Measurements from ENCODE around the gene ARNT2. TPM values are rescaled to one million over a fixed set of nuclear protein-coding genes. Genes with fewer than 3 reads are reported as not detected.

Gene ARNT2
- total RNA-seq, 1 donor from 2014 or later = 72.4 TPM

DNA sequence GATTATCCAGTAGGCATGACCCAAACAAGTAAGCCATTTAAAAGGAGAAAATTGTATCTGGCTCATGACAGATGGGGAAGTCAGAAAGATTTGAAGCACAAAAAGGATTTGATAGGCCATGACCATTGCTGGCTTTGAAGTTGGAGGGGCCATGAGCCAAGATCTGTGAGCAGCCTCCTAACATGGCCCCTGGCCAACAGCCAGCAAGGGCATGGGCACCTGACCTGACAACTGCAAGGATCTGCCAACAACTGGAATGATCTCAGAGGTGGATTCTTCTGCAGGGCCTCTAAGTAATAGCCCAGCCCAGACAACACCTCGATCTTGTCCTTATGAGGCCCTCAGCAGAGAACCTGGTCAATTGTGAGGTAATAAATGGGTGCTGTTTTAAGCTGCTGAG, 93.0 kb downstream of the ARNT2 start:
- no peak for DNase-seq (ENCODE audit: extremely low spot score, unreplicated experiment)
- Mint-ChIP-seq H3K9me3 (ENCODE audit: unreplicated experiment) (no peaks in the 10 kb centered on the region), H3K27me3 (ENCODE audit: unreplicated experiment) (no peaks in the 10 kb centered on the region), H3K27ac (ENCODE audit: unreplicated experiment) (no peak overlapping the region), H3K36me3 (ENCODE audit: unreplicated experiment) (peaks cover 29% of the 10 kb centered on the region), H3K4me1 (ENCODE audit: unreplicated experiment) (peaks cover 88% of the 10 kb centered on the region), H3K4me3 (ENCODE audit: unreplicated experiment) (no peak overlapping the region)
- TF ChIP-seq, protein P1, sequence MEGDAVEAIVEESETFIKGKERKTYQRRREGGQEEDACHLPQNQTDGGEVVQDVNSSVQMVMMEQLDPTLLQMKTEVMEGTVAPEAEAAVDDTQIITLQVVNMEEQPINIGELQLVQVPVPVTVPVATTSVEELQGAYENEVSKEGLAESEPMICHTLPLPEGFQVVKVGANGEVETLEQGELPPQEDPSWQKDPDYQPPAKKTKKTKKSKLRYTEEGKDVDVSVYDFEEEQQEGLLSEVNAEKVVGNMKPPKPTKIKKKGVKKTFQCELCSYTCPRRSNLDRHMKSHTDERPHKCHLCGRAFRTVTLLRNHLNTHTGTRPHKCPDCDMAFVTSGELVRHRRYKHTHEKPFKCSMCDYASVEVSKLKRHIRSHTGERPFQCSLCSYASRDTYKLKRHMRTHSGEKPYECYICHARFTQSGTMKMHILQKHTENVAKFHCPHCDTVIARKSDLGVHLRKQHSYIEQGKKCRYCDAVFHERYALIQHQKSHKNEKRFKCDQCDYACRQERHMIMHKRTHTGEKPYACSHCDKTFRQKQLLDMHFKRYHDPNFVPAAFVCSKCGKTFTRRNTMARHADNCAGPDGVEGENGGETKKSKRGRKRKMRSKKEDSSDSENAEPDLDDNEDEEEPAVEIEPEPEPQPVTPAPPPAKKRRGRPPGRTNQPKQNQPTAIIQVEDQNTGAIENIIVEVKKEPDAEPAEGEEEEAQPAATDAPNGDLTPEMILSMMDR (IDR thresholded peaks at IDR 0.05) = no peak

DNA sequence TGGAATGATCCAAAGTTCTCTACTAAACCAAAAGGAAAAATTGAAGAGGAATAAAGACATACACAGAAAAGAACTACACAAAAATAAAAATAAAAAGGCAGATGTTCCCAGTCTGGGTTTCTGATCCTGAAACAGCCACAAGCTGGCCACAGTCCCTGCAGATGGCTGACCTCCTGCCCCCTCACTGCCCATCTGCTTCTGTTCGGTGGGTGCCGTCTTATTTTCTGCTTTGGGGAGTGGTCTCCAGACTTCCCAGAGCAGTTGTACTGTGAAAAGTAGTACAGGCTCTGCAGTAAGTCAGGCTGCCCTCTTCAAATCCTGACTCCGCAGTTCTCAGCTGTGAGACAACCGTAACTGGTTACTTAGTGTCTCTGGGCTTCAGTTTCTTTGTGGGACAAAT, 94.5 kb downstream of the ARNT2 start:
- no peak overlapping the region for H3K4me3 Mint-ChIP-seq (ENCODE audit: unreplicated experiment)
- H3K4me1 Mint-ChIP-seq (ENCODE audit: unreplicated experiment) = peaks cover 83% of the 10 kb centered on the region
- H3K27me3 Mint-ChIP-seq (ENCODE audit: unreplicated experiment) = no peaks in the 10 kb centered on the region
- no peak for DNase-seq (ENCODE audit: extremely low spot score, unreplicated experiment)
- H3K9me3 Mint-ChIP-seq (ENCODE audit: unreplicated experiment) = no peaks in the 10 kb centered on the region
- TF ChIP-seq, protein P1 (IDR thresholded peaks at IDR 0.05) = no peak
- peaks cover 32% of the 10 kb centered on the region for H3K36me3 Mint-ChIP-seq (ENCODE audit: unreplicated experiment)
- H3K27ac Mint-ChIP-seq (ENCODE audit: unreplicated experiment) = peak overlapping the region; percentile 80

DNA sequence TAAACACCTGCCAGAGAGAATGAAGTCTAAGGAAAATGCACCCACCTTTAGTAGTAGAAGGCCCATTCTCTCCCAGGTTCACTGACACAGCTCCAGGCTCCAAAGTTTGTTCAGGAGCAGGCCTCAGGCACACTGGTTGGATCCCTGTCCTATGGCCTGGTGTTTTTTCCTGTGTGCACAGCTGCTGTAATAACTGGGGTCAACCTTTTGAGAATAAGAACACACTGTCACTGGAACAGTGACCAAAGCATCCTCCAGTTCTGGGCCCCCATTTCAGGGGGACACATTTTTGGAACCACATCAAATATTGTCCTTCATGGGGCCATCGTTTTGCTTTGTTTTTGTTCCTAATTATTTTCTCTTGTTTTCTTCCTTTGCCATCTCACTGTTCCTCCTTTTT, 95.8 kb downstream of the ARNT2 start:
- Mint-ChIP-seq H3K4me3 (ENCODE audit: unreplicated experiment) (no peak overlapping the region), H3K36me3 (ENCODE audit: unreplicated experiment) (peaks cover 30% of the 10 kb centered on the region), H3K27ac (ENCODE audit: unreplicated experiment) (peak overlapping the region; percentile 80), H3K4me1 (ENCODE audit: unreplicated experiment) (peaks cover 69% of the 10 kb centered on the region), H3K27me3 (ENCODE audit: unreplicated experiment) (no peaks in the 10 kb centered on the region), H3K9me3 (ENCODE audit: unreplicated experiment) (no peaks in the 10 kb centered on the region)
- DNase-seq (ENCODE audit: extremely low spot score, unreplicated experiment) = no peak
- TF ChIP-seq, protein P1 (IDR thresholded peaks at IDR 0.05) = no peak

DNA sequence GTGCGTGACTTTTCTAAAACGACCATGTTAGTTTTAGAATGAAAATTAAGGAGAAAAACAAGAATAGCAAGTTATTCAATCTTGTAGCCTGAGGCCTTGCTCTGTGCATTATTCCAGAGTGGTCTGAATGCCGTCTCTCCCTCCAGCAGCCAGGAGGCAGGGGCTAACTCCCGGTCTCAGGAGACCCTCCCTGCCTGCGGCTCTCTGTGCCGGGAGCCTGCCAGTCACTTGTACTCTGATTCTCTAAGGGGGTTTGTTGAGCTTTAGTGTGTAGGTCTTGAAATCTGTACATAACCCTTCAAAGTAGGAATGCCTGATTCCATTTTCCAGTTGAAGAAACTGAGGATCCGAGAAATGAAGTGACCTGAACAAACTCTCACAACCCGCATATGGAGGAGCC, 97.3 kb downstream of the ARNT2 start:
- TF ChIP-seq, protein P1 (IDR thresholded peaks at IDR 0.05) = no peak
- no peaks in the 10 kb centered on the region for H3K9me3 Mint-ChIP-seq (ENCODE audit: unreplicated experiment)
- H3K36me3 Mint-ChIP-seq (ENCODE audit: unreplicated experiment) = peaks cover 27% of the 10 kb centered on the region
- no peak for DNase-seq (ENCODE audit: extremely low spot score, unreplicated experiment)
- peaks cover 54% of the 10 kb centered on the region for H3K4me1 Mint-ChIP-seq (ENCODE audit: unreplicated experiment)
- peak overlapping the region; percentile 34 for H3K27ac Mint-ChIP-seq (ENCODE audit: unreplicated experiment)
- H3K27me3 Mint-ChIP-seq (ENCODE audit: unreplicated experiment) = no peaks in the 10 kb centered on the region
- H3K4me3 Mint-ChIP-seq (ENCODE audit: unreplicated experiment) = no peak overlapping the region

DNA sequence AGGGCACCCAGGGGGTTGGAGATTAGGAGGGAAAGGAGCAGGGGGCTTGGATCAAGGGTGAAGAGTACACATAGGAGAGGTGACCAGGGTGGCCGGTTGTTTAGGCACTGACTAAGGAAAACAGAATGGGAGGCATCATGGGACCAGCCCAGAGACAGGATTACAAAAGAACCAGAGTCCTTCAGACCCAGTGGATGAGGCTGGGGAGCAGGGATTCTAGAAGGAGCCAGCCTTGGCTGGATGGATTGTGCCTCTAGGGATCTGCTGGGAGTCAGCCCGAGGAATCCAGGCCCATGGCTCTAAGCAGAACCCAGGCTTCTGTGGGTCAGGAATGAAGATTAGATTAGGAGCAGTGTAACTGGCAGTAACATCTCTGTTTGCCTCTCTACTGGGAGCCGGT, 98.6 kb downstream of the ARNT2 start:
- TF ChIP-seq, protein P1 (IDR thresholded peaks at IDR 0.05) = no peak
- H3K4me1 Mint-ChIP-seq (ENCODE audit: unreplicated experiment) = peaks cover 48% of the 10 kb centered on the region

More for the DNA sequence above, 98.6 kb downstream of the ARNT2 start:
- DNase-seq (ENCODE audit: extremely low spot score, unreplicated experiment) = no peak
- no peak overlapping the region for H3K4me3 Mint-ChIP-seq (ENCODE audit: unreplicated experiment)
- no peaks in the 10 kb centered on the region for H3K27me3 Mint-ChIP-seq (ENCODE audit: unreplicated experiment)
- H3K9me3 Mint-ChIP-seq (ENCODE audit: unreplicated experiment) = no peaks in the 10 kb centered on the region
- H3K27ac Mint-ChIP-seq (ENCODE audit: unreplicated experiment) = peak overlapping the region; percentile 64
- peaks cover 27% of the 10 kb centered on the region for H3K36me3 Mint-ChIP-seq (ENCODE audit: unreplicated experiment)
